ENCODE data around the gene OCRL. TPM values are rescaled to one million over a fixed set of nuclear protein-coding genes. Genes with fewer than 3 reads are reported as not detected.

OCRL gene
- total RNA-seq, 1 experiment from 2014 or later, result 8.1 TPM

DNA sequence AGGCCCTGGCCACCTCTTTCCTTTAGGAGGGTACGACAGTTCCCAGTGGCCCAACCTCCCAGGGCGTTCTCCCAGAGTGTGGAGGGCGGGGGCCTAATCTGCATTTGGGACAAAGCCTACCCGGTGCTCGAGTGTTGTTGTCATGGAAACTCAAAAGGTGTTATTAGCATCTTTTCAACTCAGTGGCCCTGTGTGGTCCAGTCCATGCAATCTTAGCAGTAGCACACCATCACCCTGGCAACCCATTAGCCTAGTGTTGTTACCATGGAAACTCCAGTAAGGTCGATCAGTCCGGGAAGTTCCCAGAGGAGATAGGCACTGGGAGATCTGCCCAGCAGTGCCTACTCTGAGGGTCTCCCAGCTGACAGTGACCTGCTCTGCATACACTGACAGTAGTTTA is 94.5 kb downstream of the OCRL start:
- H3K79me2 ChIP-seq (ENCODE audit: low read length), result no peaks in the 10 kb centered on the region
- H3K4me1 ChIP-seq (ENCODE audit: low read length), result no peaks in the 10 kb centered on the region
- H4K20me1 ChIP-seq (ENCODE audit: insufficient read depth, low read depth, low read length), result no peaks in the 10 kb centered on the region
- no peak for DNase-seq
- H3K9ac ChIP-seq (ENCODE audit: low read length), result no peak overlapping the region
- no peaks in the 10 kb centered on the region for H3K9me2 ChIP-seq (replicated peaks; ENCODE audit: insufficient read depth, low read length)
- no peaks in the 10 kb centered on the region for H3K36me3 ChIP-seq (ENCODE audit: insufficient read depth, low read length)
- no peaks in the 10 kb centered on the region for H3K27me3 ChIP-seq (ENCODE audit: low read length)
- no peak overlapping the region for H3K27ac ChIP-seq (ENCODE audit: low read length)
- H3K9me3 ChIP-seq (ENCODE audit: low read length), result no peaks in the 10 kb centered on the region
- H3K4me3 ChIP-seq (ENCODE audit: low read length), result no peak overlapping the region
- no peak overlapping the region for H3K4me2 ChIP-seq (ENCODE audit: low read depth, low read length, poor library complexity, severe bottlenecking)
- no peak overlapping the region for H2AFZ ChIP-seq (ENCODE audit: low read length)

DNA sequence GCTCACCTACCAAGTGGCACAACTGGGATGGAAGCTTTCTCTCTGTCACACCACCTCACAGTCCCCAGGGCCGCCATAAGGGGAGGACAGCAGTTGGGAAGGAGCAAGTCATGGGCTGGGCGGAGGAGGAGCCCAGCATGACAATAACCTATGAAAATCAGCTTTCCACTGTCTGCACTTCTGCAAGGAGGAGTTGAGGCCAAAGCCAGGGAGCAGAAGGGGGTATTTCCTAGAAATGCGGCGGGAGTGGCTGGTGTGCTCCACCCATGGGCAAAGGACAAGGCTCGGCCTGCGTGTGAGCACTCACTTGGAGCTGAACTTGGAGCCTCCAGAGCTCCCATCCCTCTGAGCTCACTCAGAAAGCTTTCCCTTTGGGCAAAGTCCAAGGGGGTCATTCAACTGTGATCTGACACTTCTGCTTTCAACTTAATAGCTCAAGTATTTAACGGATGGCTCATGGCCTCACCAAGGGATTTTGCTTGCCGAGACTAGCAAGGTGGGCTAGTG is 96.2 kb downstream of the OCRL start:
- DNase-seq, result no peak
- H3K36me3 ChIP-seq (ENCODE audit: insufficient read depth, low read length), result no peaks in the 10 kb centered on the region
- H3K79me2 ChIP-seq (ENCODE audit: low read length), result no peaks in the 10 kb centered on the region
- H3K9me3 ChIP-seq (ENCODE audit: low read length), result no peaks in the 10 kb centered on the region
- H3K4me3 ChIP-seq (ENCODE audit: low read length), result no peak overlapping the region
- no peak overlapping the region for H3K4me2 ChIP-seq (ENCODE audit: low read depth, low read length, poor library complexity, severe bottlenecking)
- H3K9ac ChIP-seq (ENCODE audit: low read length), result no peak overlapping the region
- no peaks in the 10 kb centered on the region for H3K27me3 ChIP-seq (ENCODE audit: low read length)
- H3K4me1 ChIP-seq (ENCODE audit: low read length), result no peaks in the 10 kb centered on the region
- no peak overlapping the region for H3K27ac ChIP-seq (ENCODE audit: low read length)
- no peak overlapping the region for H2AFZ ChIP-seq (ENCODE audit: low read length)
- no peaks in the 10 kb centered on the region for H4K20me1 ChIP-seq (ENCODE audit: insufficient read depth, low read depth, low read length)
- no peaks in the 10 kb centered on the region for H3K9me2 ChIP-seq (replicated peaks; ENCODE audit: insufficient read depth, low read length)

DNA sequence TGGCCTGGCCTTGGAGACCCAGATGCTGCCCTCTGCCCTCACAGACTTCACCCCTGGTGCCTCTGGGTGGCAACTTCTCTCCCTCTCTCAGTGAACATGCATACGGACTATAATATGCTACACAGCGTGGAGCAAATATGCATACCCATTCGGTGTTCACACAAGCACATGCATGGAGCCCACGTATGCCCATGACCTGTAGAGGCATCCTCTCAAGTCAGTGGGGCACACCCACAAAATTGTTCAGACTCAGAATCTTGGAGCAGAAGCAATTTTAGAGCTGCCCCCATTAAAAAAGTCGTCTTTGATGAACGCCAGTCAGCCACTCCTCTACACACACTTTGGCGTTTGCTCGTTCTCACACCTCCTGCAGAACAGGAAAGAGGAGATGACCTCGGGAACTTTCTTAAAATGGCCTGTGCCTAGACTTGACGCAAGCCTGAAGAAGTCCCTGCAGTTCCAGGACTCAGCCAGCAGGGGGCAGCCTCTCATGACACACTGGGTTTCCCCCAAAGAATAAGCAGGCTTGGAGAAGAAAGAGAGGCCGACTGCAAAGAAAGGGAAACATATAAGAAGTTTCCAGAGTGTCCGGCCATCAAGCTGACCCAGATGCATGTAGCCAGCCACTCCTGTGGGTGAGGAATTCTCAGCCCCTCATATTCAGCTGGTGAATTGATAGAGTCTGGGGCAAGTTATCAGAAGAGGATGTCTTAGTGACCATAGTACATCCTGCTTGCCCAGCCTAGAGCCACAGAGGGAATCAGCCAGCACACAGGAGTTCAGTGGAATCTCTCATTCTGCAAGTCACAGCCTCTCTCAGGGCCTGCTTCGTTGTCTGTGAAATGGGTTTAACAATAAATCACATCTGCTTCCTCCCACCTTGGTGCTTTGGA is 97.4 kb downstream of the OCRL start:
- Histone ChIP-seq H3K9me3 (ENCODE audit: low read length) (no peaks in the 10 kb centered on the region), H3K27me3 (ENCODE audit: low read length) (no peaks in the 10 kb centered on the region), H3K4me3 (ENCODE audit: low read length) (no peak overlapping the region), H3K79me2 (ENCODE audit: low read length) (no peaks in the 10 kb centered on the region), H3K9ac (ENCODE audit: low read length) (no peak overlapping the region), H3K36me3 (ENCODE audit: insufficient read depth, low read length) (no peaks in the 10 kb centered on the region), H3K27ac (ENCODE audit: low read length) (no peak overlapping the region), H3K4me1 (ENCODE audit: low read length) (no peaks in the 10 kb centered on the region), H2AFZ (ENCODE audit: low read length) (no peak overlapping the region), H4K20me1 (ENCODE audit: insufficient read depth, low read depth, low read length) (no peaks in the 10 kb centered on the region), H3K4me2 (ENCODE audit: low read depth, low read length, poor library complexity, severe bottlenecking) (no peak overlapping the region), H3K9me2 (replicated peaks; ENCODE audit: insufficient read depth, low read length) (no peaks in the 10 kb centered on the region)
- peak; percentile 84 for DNase-seq

DNA sequence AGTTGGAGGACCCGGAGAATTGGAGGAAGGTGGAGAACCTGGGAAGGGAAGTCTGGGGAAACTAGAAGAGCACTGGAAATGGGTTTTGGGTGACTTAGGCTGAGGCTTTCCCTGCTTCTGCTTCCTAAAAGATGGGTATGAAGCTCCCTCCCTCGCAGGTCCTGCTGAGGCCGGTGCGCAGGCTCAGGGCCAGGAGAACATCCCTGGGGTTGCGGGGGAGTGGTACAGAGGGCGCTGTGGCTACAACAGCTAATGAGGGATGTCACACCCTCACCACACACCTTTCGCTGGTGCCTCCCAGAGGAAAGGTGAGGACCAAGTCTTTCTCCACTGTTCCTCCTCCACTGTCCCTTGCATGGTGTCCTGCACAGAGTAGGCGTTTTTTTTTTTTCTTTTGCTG is 98.9 kb downstream of the OCRL start:
- H2AFZ ChIP-seq (ENCODE audit: low read length), result no peak overlapping the region
- DNase-seq, result no peak
- H3K79me2 ChIP-seq (ENCODE audit: low read length), result no peaks in the 10 kb centered on the region
- no peak overlapping the region for H3K9ac ChIP-seq (ENCODE audit: low read length)
- no peak overlapping the region for H3K4me3 ChIP-seq (ENCODE audit: low read length)
- no peak overlapping the region for H3K27ac ChIP-seq (ENCODE audit: low read length)
- no peaks in the 10 kb centered on the region for H3K9me2 ChIP-seq (replicated peaks; ENCODE audit: insufficient read depth, low read length)
- H4K20me1 ChIP-seq (ENCODE audit: insufficient read depth, low read depth, low read length), result no peaks in the 10 kb centered on the region
- no peaks in the 10 kb centered on the region for H3K9me3 ChIP-seq (ENCODE audit: low read length)
- H3K27me3 ChIP-seq (ENCODE audit: low read length), result no peaks in the 10 kb centered on the region
- H3K4me2 ChIP-seq (ENCODE audit: low read depth, low read length, poor library complexity, severe bottlenecking), result no peak overlapping the region
- H3K36me3 ChIP-seq (ENCODE audit: insufficient read depth, low read length), result no peaks in the 10 kb centered on the region
- H3K4me1 ChIP-seq (ENCODE audit: low read length), result no peaks in the 10 kb centered on the region

DNA sequence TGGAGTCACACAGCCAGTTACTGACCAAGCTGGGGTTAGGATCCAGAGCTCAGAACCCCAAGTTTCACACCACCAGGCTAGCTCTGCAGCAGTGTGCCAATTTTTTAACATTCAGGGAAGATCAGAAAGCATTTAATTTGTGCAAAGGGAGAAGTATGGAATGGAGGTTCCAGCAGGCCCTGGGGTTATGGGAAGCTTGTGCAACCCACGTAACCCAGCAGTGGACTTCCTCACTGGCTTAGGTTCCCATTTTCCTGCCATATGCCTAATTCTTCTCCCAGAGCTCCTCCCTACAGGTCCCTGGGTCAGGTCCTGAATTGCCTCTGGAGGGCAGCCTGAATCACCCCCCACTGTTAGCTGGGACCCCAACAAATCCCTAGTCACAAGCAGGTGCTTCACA is 100.7 kb downstream of the OCRL start:
- no peak for DNase-seq
- Histone ChIP-seq H3K4me1 (ENCODE audit: low read length) (no peaks in the 10 kb centered on the region), H2AFZ (ENCODE audit: low read length) (no peak overlapping the region), H3K27me3 (ENCODE audit: low read length) (no peaks in the 10 kb centered on the region), H3K9ac (ENCODE audit: low read length) (no peak overlapping the region), H3K79me2 (ENCODE audit: low read length) (no peaks in the 10 kb centered on the region), H3K4me2 (ENCODE audit: low read depth, low read length, poor library complexity, severe bottlenecking) (no peak overlapping the region), H3K27ac (ENCODE audit: low read length) (no peak overlapping the region), H3K9me2 (replicated peaks; ENCODE audit: insufficient read depth, low read length) (no peaks in the 10 kb centered on the region), H4K20me1 (ENCODE audit: insufficient read depth, low read depth, low read length) (no peaks in the 10 kb centered on the region), H3K4me3 (ENCODE audit: low read length) (no peak overlapping the region), H3K36me3 (ENCODE audit: insufficient read depth, low read length) (no peaks in the 10 kb centered on the region), H3K9me3 (ENCODE audit: low read length) (no peaks in the 10 kb centered on the region)

DNA sequence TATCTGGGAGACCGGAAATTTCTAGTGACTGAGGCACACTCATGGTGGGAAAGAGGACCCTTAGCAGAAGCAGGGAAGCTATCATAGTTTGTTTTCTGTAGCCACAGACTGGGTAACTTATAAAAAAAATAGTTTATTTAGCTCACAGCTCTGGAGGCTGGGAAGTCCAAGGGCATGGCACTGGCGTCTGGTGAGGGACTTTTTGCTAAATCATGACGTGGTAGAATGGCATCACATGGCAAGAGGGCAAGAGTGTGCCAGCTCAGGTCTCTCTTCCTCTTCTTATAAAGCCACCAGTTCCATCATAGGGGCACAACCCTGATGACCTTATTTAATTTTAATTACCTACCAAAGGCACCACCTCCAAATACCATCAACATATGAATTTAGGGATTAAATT is 101.4 kb downstream of the OCRL start:
- Histone ChIP-seq H3K9ac (ENCODE audit: low read length) (no peak overlapping the region), H3K79me2 (ENCODE audit: low read length) (no peaks in the 10 kb centered on the region), H3K27ac (ENCODE audit: low read length) (no peak overlapping the region), H3K9me2 (replicated peaks; ENCODE audit: insufficient read depth, low read length) (no peaks in the 10 kb centered on the region), H2AFZ (ENCODE audit: low read length) (no peak overlapping the region), H3K9me3 (ENCODE audit: low read length) (no peaks in the 10 kb centered on the region), H3K4me1 (ENCODE audit: low read length) (no peaks in the 10 kb centered on the region), H4K20me1 (ENCODE audit: insufficient read depth, low read depth, low read length) (no peaks in the 10 kb centered on the region), H3K27me3 (ENCODE audit: low read length) (no peaks in the 10 kb centered on the region), H3K4me2 (ENCODE audit: low read depth, low read length, poor library complexity, severe bottlenecking) (no peak overlapping the region), H3K4me3 (ENCODE audit: low read length) (no peak overlapping the region), H3K36me3 (ENCODE audit: insufficient read depth, low read length) (no peaks in the 10 kb centered on the region)
- DNase-seq, result no peak

DNA sequence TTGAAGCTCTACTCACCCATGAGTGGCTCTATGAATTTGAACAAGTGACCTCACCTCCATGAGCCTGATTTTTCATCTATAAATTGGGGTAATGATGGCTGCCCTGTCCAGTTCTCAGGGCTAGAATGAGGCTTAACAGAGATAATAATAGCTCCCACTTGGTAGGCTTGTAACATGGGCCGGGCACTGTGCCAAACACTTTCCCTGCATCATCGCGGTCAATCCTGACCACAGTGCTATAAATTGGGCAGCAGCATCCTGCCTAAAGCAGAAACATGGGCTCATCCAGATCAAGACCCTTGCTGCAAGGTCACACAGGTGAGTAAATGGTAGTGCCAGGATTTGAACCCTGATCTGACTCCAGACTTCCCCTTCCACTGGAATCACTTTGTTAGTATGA is 101.9 kb downstream of the OCRL start:
- Histone ChIP-seq H3K9me3 (ENCODE audit: low read length) (no peaks in the 10 kb centered on the region), H3K79me2 (ENCODE audit: low read length) (no peaks in the 10 kb centered on the region), H3K9ac (ENCODE audit: low read length) (no peak overlapping the region), H3K4me1 (ENCODE audit: low read length) (no peaks in the 10 kb centered on the region), H3K27me3 (ENCODE audit: low read length) (no peaks in the 10 kb centered on the region), H3K4me2 (ENCODE audit: low read depth, low read length, poor library complexity, severe bottlenecking) (no peak overlapping the region), H3K27ac (ENCODE audit: low read length) (no peak overlapping the region), H3K9me2 (replicated peaks; ENCODE audit: insufficient read depth, low read length) (no peaks in the 10 kb centered on the region), H2AFZ (ENCODE audit: low read length) (no peak overlapping the region), H3K4me3 (ENCODE audit: low read length) (no peak overlapping the region), H3K36me3 (ENCODE audit: insufficient read depth, low read length) (no peaks in the 10 kb centered on the region), H4K20me1 (ENCODE audit: insufficient read depth, low read depth, low read length) (no peaks in the 10 kb centered on the region)
- no peak for DNase-seq
